NB4 (cell line): Measurements from ENCODE around the gene SIRPG.

Experiments used
- DNase-seq: peaks from one replicate; pipeline ENCODE4 v3.0.0; 2010; ENCODE audit warnings: low read depth
- H3K4me3 ChIP-seq: one replicate; pipeline ENCODE4 v1.5.1; 2011; ENCODE audit warnings: mild to moderate bottlenecking, low read depth, low read length, moderate library complexity
- CTCF ChIP-seq: IDR thresholded peaks from one replicate; pipeline ENCODE4 v1.5.1; 2012; ENCODE audit warnings: low read depth, low read length
- MAX ChIP-seq: IDR thresholded peaks from 2 replicates; pipeline ENCODE4 v1.6.1; 2011; ENCODE audit warnings: low read depth, low read length
- MYC ChIP-seq: IDR thresholded peaks from 2 replicates; pipeline ENCODE4 v1.6.1; 2011; ENCODE audit warnings: low read depth, low read length
- POLR2A ChIP-seq: IDR thresholded peaks from 2 replicates; pipeline ENCODE4 v1.6.1; 2011; ENCODE audit warnings: mild to moderate bottlenecking; ENCODE audit not compliant: insufficient read length; ENCODE audit errors: extremely low read depth

Gene SIRPG

GRCh38 chr20:1632178-1632577, 25.4 kb downstream of the SIRPG start:
- DNase-seq = no peak
- no peak overlapping the region for H3K4me3 ChIP-seq
- TF ChIP-seq CTCF (no peak), POLR2A (no peak), MYC (no peak), MAX (no peak)

- DNase-seq = peak; percentile 87
- TF ChIP-seq POLR2A (no peak), MYC (no peak), CTCF (no peak), MAX (no peak)
- no peak overlapping the region for H3K4me3 ChIP-seq
Observed at GRCh38 chr20:1631309-1632151, 26.0 kb downstream of the SIRPG start.

- TF ChIP-seq POLR2A (no peak), MAX (no peak), CTCF (no peak), MYC (no peak)
- no peak overlapping the region for H3K4me3 ChIP-seq
- peak; percentile 0 for DNase-seq
Observed at GRCh38 chr20:1630186-1630585, 27.4 kb downstream of the SIRPG start.

GRCh38 chr20:1629321-1629720, 28.3 kb downstream of the SIRPG start:
- no peak for TF ChIP-seq MYC
- TF ChIP-seq MAX = peak; percentile 14; the same call in 1 of the 2 replicates
- no peak for TF ChIP-seq POLR2A
- H3K4me3 ChIP-seq = no peak overlapping the region
- DNase-seq = peak; percentile 27

GRCh38 chr20:1628621-1629020, 29.0 kb downstream of the SIRPG start:
- TF ChIP-seq POLR2A = no peak
- no peak for TF ChIP-seq MYC
- TF ChIP-seq MAX = no peak
- no peak overlapping the region for H3K4me3 ChIP-seq
- peak; percentile 60 for DNase-seq

GRCh38 chr20:1627200-1627550, 30.4 kb downstream of the SIRPG start:
- no peak overlapping the region for H3K4me3 ChIP-seq
- TF ChIP-seq MYC (no peak), POLR2A (no peak), CTCF (no peak), MAX (no peak)
- DNase-seq = peak; percentile 16
